ENCODE results near the gene DISC1. TPM values are rescaled to one million over a fixed set of nuclear protein-coding genes. Genes with fewer than 3 reads are reported as not detected.
"Not testable (repeated sequence)": the region's sequence is repeated elsewhere in the genome, so short reads cannot be mapped to it uniquely, and the experiment has no call there.

DISC1 gene
- total RNA-seq, 4 donors from 2014 or later, result 9.6 to 27.9 (median 13.0) TPM

- TF ChIP-seq, protein P1, sequence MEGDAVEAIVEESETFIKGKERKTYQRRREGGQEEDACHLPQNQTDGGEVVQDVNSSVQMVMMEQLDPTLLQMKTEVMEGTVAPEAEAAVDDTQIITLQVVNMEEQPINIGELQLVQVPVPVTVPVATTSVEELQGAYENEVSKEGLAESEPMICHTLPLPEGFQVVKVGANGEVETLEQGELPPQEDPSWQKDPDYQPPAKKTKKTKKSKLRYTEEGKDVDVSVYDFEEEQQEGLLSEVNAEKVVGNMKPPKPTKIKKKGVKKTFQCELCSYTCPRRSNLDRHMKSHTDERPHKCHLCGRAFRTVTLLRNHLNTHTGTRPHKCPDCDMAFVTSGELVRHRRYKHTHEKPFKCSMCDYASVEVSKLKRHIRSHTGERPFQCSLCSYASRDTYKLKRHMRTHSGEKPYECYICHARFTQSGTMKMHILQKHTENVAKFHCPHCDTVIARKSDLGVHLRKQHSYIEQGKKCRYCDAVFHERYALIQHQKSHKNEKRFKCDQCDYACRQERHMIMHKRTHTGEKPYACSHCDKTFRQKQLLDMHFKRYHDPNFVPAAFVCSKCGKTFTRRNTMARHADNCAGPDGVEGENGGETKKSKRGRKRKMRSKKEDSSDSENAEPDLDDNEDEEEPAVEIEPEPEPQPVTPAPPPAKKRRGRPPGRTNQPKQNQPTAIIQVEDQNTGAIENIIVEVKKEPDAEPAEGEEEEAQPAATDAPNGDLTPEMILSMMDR (IDR thresholded peaks at IDR 0.05), result no peak
- no peak for DNase-seq (ENCODE audit: low spot score)
- ATAC-seq (ENCODE audit: low FRiP score), result no peak
These were observed 9.6 kb downstream of the DISC1 start for GRCh38 chr1:231636157-231636556.

- not testable (repeated sequence) for DNase-seq (ENCODE audit: low spot score); ATAC-seq (ENCODE audit: low FRiP score)
These were observed 10.3 kb downstream of the DISC1 start for GRCh38 chr1:231636922-231637321.

DNA sequence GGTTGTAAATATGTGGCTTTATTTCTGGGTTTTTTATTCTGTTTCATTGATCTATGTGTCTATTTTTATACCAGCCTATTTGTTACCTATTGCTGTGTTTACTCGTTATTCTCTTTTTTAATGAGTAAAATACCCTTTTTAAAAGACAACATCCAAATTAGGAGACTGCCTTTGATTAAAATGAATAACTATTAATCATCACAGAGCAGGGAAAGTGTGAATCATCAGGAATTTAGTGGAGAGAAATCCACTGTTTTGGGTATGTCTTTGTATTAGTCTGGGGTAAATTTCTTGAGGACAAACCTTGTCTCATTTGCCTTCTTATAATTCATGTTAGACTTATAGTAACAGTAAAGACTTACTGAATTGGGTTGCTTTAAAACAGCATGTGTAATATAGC lies 12.1 kb downstream of the DISC1 start:
- ATAC-seq (ENCODE audit: low FRiP score) (no peak), DNase-seq (ENCODE audit: low spot score) (no peak)
- TF ChIP-seq, protein P1 (IDR thresholded peaks at IDR 0.05), result no peak

GRCh38 chr1:231639819-231640218 lies 13.2 kb downstream of the DISC1 start:
- DNase-seq (ENCODE audit: low spot score), result no peak
- TF ChIP-seq, protein P1 (IDR thresholded peaks at IDR 0.05), result no peak
- ATAC-seq (ENCODE audit: low FRiP score), result no peak

DNA sequence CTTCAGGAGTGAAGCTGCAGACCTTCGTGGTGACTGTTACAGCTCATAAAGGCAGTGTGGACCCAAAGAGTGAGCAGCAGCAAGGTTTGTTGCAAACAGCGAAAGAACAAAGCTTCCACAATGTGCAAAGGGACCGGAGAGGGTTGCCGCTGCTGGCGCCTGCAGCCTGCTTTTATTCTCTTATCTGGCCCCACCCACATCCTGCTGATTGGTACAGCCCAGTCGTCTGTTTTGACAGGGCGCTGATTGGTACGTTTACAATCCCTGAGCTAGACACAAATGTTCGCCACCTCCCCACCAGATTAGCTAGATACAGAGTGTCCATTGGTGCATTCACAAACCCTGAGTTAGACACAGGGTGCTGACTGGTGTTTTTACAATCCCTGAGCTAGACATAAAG lies 14.9 kb downstream of the DISC1 start:
- DNase-seq (ENCODE audit: low spot score); ATAC-seq (ENCODE audit: low FRiP score): not testable (repeated sequence)

DNA sequence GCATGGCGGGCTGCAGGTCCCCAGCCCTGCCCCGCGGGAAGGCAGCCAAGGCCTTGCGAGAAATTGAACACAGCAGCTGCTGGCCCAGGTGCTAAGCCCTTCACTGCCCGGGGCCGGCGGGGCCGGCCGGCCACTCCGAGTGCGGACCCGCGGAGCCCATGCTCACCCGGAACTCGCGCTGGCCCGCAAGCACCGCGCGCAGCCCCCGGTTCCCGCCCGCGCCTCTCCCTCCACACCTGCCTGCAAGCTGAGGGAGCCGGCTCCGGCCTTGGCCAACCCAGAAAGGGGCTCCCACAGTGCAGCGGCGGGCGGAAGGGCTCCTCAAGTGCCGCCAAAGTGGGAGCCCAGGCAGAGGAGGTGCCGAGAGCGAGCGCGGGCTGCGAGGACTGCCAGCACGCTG lies 15.5 kb downstream of the DISC1 start:
- not testable (repeated sequence) for DNase-seq (ENCODE audit: low spot score); ATAC-seq (ENCODE audit: low FRiP score)

DNA sequence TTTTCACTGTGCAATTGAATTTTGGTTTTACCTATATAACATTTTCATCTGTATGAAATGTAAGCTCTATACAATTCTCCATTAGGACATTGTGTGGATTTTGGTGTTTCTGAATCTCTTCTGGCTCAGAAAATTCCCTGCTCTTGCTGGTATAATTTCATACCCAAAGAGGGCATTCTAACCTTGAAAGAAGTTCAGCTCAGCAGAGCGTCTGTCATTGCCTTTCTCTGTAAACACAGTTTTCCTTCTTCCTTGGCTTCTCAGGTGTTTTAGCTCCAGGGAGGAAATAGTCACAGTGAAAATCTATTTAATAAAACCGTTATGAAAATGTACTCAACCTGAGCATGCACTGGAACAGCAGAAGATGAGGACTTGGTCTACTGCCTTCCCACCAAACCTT lies 16.0 kb downstream of the DISC1 start:
- TF ChIP-seq, protein P1 (IDR thresholded peaks at IDR 0.05), result no peak
- no peak for ATAC-seq (ENCODE audit: low FRiP score)
- DNase-seq (ENCODE audit: low spot score), result no peak

DNA sequence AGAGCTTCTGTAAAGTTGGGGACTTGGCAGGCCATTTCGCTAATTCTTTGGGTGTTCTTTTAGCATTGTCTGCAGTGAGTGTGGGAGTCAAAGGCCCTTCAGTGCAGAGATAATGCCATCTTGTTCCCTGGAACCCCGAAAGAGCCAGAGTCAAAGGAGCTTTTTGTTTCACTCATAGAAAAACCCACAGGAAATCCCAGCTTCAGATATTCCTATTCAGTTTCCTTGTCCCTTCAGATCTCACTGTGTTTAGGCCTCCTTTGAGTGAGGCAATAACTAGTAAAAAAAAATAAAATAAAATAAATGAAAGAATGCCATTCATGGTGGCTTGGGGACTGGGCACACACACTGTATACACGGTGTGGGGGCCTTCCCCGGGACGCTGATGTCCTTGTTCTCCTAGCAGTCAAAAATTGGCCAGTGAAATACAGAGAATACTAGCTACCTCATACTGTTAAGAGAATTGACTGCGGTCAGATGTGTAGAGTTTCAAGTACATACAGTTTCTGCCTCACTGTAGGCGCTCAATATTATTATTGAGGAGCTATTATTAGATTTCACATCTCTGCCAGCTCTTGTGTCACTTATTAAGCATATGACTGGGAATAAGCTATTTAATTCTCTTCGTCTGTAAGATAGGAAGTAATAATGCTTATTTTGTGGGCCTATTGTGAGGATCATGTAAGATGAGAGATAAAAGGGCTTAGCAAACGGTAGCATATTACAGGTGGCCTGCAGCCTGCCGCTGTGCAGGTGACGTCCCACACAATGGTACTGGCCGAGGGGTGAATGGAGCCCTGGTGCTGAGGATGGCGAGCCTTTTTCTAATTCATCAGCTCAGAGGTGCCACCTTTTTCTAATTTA lies 16.7 kb downstream of the DISC1 start:
- DNase-seq (ENCODE audit: low spot score) (no peak), ATAC-seq (ENCODE audit: low FRiP score) (no peak)
- TF ChIP-seq, protein P1 (IDR thresholded peaks at IDR 0.05), result no peak

DNA sequence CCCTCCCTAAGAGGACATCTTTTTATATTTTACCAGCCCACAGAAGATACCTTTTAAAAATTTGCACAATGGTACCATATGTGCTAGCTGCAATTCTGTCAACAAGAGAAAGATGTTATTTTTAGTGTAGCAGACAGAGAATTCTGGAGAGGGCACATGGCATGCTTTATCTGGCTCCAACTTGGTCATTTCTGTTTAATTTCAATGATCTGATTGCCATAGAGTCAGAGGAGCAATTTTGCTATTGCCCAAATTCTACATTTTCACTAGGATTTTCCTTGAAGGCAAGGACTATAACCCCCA lies 17.3 kb downstream of the DISC1 start:
- DNase-seq (ENCODE audit: low spot score), result no peak
- TF ChIP-seq, protein P1 (IDR thresholded peaks at IDR 0.05), result no peak
- no peak for ATAC-seq (ENCODE audit: low FRiP score)

- not testable (repeated sequence) for DNase-seq (ENCODE audit: low spot score); ATAC-seq (ENCODE audit: low FRiP score)
These were observed 19.0 kb downstream of the DISC1 start for GRCh38 chr1:231645634-231646033.

DNA sequence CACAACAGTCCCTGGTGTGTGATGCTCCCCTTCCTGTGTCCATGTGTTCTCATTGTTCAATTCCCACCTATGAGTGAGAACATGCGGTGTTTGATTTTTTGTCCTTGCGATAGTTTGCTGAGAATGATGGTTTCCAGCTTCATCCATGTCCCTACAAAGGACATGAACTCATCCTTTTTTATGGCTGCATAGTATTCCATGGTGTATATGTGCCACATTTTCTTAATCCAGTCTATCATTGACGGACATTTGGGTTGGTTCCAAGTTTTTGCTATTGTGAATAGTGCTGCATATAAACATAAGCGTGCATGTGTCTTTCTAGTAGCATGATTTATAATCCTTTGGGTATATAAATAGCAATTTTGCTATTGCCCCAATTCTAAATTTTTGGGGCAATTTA lies 19.6 kb downstream of the DISC1 start:
- ATAC-seq (ENCODE audit: low FRiP score); DNase-seq (ENCODE audit: low spot score): not testable (repeated sequence)

GRCh38 chr1:231651621-231652260 lies 25.2 kb downstream of the DISC1 start:
- ATAC-seq (ENCODE audit: low FRiP score); DNase-seq (ENCODE audit: low spot score): not testable (repeated sequence)

Data from omental fat pad (tissue), 4 donors.